ENCODE data around the gene CPT2.

The CPT2 gene

GRCh38 chr1:53220171-53220961, 23.7 kb downstream of the CPT2 start, which contains the start of gene CZIB:
TSS of gene CZIB (minus strand) at chr1:53220634. CDS start at chr1:53220575, 59 bp downstream.
- DNase-seq: peak; percentile 82

GRCh38 chr1:53220962-53221286, 24.3 kb downstream of the CPT2 start:
- DNase-seq: no peak

- no peak for DNase-seq
Measured at GRCh38 chr1:53237638-53238037, 41.0 kb downstream of the CPT2 start.

GRCh38 chr1:53238197-53239155, 41.9 kb downstream of the CPT2 start, which contains the start of gene MAGOH:
TSS of gene MAGOH (minus strand) at chr1:53238518. CDS start at chr1:53238448, 70 bp downstream.
- DNase-seq: peak; percentile 89

GRCh38 chr1:53241828-53242227, 45.2 kb downstream of the CPT2 start:
- no peak for DNase-seq

- DNase-seq: no peak
Measured at GRCh38 chr1:53242381-53242780, 45.8 kb downstream of the CPT2 start.

- no peak for DNase-seq
Measured at GRCh38 chr1:53244141-53244540, 47.5 kb downstream of the CPT2 start.

GRCh38 chr1:53246261-53247134, 49.9 kb downstream of the CPT2 start:
- DNase-seq: no peak

- no peak for DNase-seq
Measured at GRCh38 chr1:53249706-53250105, 53.1 kb downstream of the CPT2 start.

- DNase-seq: no peak
Measured at GRCh38 chr1:53250325-53250724, 53.7 kb downstream of the CPT2 start.

GRCh38 chr1:53254011-53254640, 57.5 kb downstream of the CPT2 start:
- no peak for DNase-seq

- no peak for DNase-seq
Measured at GRCh38 chr1:53255031-53255430, 58.4 kb downstream of the CPT2 start.

GRCh38 chr1:53256511-53257453, 60.2 kb downstream of the CPT2 start:
- no peak for DNase-seq

- DNase-seq: no peak
Measured at GRCh38 chr1:53257454-53258081, 60.9 kb downstream of the CPT2 start.

GRCh38 chr1:53258216-53258615, 61.6 kb downstream of the CPT2 start:
- DNase-seq: no peak

- DNase-seq: no peak
Measured at GRCh38 chr1:53259932-53260331, 63.3 kb downstream of the CPT2 start.

- DNase-seq: no peak
Measured at GRCh38 chr1:53260631-53261247, 64.1 kb downstream of the CPT2 start.

- no peak for DNase-seq
Measured at GRCh38 chr1:53262000-53262399, 65.4 kb downstream of the CPT2 start.
